Effector memory CD8-positive, alpha-beta T cell (primary cell): ENCODE results near the gene ETNK2.
A peak's percentile ranks its signal among the peaks of the same experiment; 100 is the strongest.
"Not testable (repeated sequence)": the region's sequence is repeated elsewhere in the genome, so short reads cannot be mapped to it uniquely, and the experiment has no call there.

ENCODE experiments used
- ATAC-seq: fragments of 150-1000 bp; cut with Tn5 transposase; replicated peaks from 2 replicates; pipeline ENCODE4 v1.10.0; 2021; ENCODE audit warnings: mild to moderate bottlenecking, moderate library complexity
- DNase-seq, 3 experiments: peaks; one replicate each; pipeline ENCODE4 v3.0.0; 2021
- H3K27ac Mint-ChIP-seq, 2 donors: one replicate each; pipeline ENCODE4 v1.8.0; 2022; ENCODE audit warnings: mild to moderate bottlenecking in 2 of 2, mixed read lengths in 2 of 2, moderate library complexity in 2 of 2
- H3K27me3 Mint-ChIP-seq, 2 donors: one replicate each; pipeline ENCODE4 v1.8.0; 2022; ENCODE audit warnings: mixed read lengths in 2 of 2
- H3K36me3 Mint-ChIP-seq: one replicate; pipeline ENCODE4 v1.8.0; 2022; ENCODE audit warnings: mild to moderate bottlenecking, moderate library complexity, mixed read lengths; ENCODE audit not compliant: insufficient read depth
- H3K4me1 Mint-ChIP-seq, 2 donors: one replicate each; pipeline ENCODE4 v1.8.0; 2022; ENCODE audit warnings: low read depth in 2 of 2, mixed read lengths in 2 of 2
- H3K4me3 Mint-ChIP-seq, 2 donors: one replicate each; pipeline ENCODE4 v1.8.0; 2022; ENCODE audit warnings: mild to moderate bottlenecking in 2 of 2, mixed read lengths in 2 of 2, moderate library complexity in 2 of 2
- H3K9me3 Mint-ChIP-seq, 2 donors: one replicate each; pipeline ENCODE4 v1.8.0; 2022; ENCODE audit warnings: mixed read lengths in 2 of 2

The ETNK2 gene

GRCh38 chr1:204091787-204092312 is 60.0 kb downstream of the ETNK2 start:
- Mint-ChIP-seq H3K36me3 (no peaks in the 10 kb centered on the region), H3K27ac (peak overlapping the region in 1 of 2 donors; percentile 4), H3K4me1 (peaks cover 11 to 46% of the 10 kb centered on the region in 2 donors), H3K27me3 (no peaks in the 10 kb centered on the region), H3K9me3 (no peaks in the 10 kb centered on the region), H3K4me3 (peak overlapping the region in 1 of 2 donors; percentile 75)
- ATAC-seq (no peak), DNase-seq (no peak)

GRCh38 chr1:204091066-204091465 is 60.8 kb downstream of the ETNK2 start:
- H3K36me3 Mint-ChIP-seq: no peaks in the 10 kb centered on the region
- H3K27ac Mint-ChIP-seq: peak overlapping the region in 1 of 2 donors; percentile 4
- peaks cover 11 to 44% of the 10 kb centered on the region in 2 donors for H3K4me1 Mint-ChIP-seq
- DNase-seq (no peak), ATAC-seq (no peak)
- H3K27me3 Mint-ChIP-seq: no peaks in the 10 kb centered on the region
- H3K4me3 Mint-ChIP-seq: peak overlapping the region in 1 of 2 donors; percentile 75
- H3K9me3 Mint-ChIP-seq: no peaks in the 10 kb centered on the region

GRCh38 chr1:204090132-204090531 is 61.7 kb downstream of the ETNK2 start:
- peaks cover 15 to 48% of the 10 kb centered on the region in 2 donors for H3K4me1 Mint-ChIP-seq
- DNase-seq, H3K27me3 Mint-ChIP-seq, ATAC-seq, H3K36me3 Mint-ChIP-seq, H3K9me3 Mint-ChIP-seq: not testable (repeated sequence)
- H3K27ac Mint-ChIP-seq: peak overlapping the region in 1 of 2 donors; percentile 4
- peak overlapping the region in 1 of 2 donors; percentile 75 for H3K4me3 Mint-ChIP-seq

GRCh38 chr1:204089044-204089751 is 62.6 kb downstream of the ETNK2 start:
- DNase-seq (no peak), ATAC-seq (peak; percentile 30)
- Mint-ChIP-seq H3K4me1 (peaks cover 21 to 54% of the 10 kb centered on the region in 2 donors), H3K4me3 (peak overlapping the region in 1 of 2 donors; percentile 75), H3K27ac (peak overlapping the region; percentile 75 to 89), H3K27me3 (no peaks in the 10 kb centered on the region), H3K36me3 (no peaks in the 10 kb centered on the region), H3K9me3 (no peaks in the 10 kb centered on the region)

- H3K9me3 Mint-ChIP-seq: no peaks in the 10 kb centered on the region
- peak overlapping the region in 1 of 2 donors; percentile 75 for H3K4me3 Mint-ChIP-seq
- DNase-seq: no peak
- H3K27me3 Mint-ChIP-seq: no peaks in the 10 kb centered on the region
- no peaks in the 10 kb centered on the region for H3K36me3 Mint-ChIP-seq
- peak overlapping the region; percentile 75 to 89 for H3K27ac Mint-ChIP-seq
- H3K4me1 Mint-ChIP-seq: peaks cover 21 to 58% of the 10 kb centered on the region in 2 donors
- no peak for ATAC-seq
Measured at GRCh38 chr1:204088596-204088995, 63.2 kb downstream of the ETNK2 start.

GRCh38 chr1:204087893-204088528 is 63.8 kb downstream of the ETNK2 start:
- Mint-ChIP-seq H3K9me3 (no peaks in the 10 kb centered on the region), H3K27ac (peak overlapping the region; percentile 75 to 89), H3K4me1 (peaks cover 26 to 60% of the 10 kb centered on the region in 2 donors), H3K36me3 (no peaks in the 10 kb centered on the region), H3K4me3 (peak overlapping the region; percentile 11 to 14), H3K27me3 (no peaks in the 10 kb centered on the region)
- ATAC-seq: peak; percentile 6
- no peak for DNase-seq

GRCh38 chr1:204087181-204087892 is 64.5 kb downstream of the ETNK2 start:
- peak overlapping the region; percentile 11 to 14 for H3K4me3 Mint-ChIP-seq
- H3K9me3 Mint-ChIP-seq: no peaks in the 10 kb centered on the region
- H3K27me3 Mint-ChIP-seq: no peaks in the 10 kb centered on the region
- DNase-seq: no peak
- peak overlapping the region; percentile 75 to 89 for H3K27ac Mint-ChIP-seq
- no peaks in the 10 kb centered on the region for H3K36me3 Mint-ChIP-seq
- ATAC-seq: peak; percentile 71
- peaks cover 20 to 54% of the 10 kb centered on the region in 2 donors for H3K4me1 Mint-ChIP-seq

- peak; percentile 68 for ATAC-seq
- Mint-ChIP-seq H3K9me3 (no peaks in the 10 kb centered on the region), H3K4me3 (no peak overlapping the region)
Measured at GRCh38 chr1:204085876-204086275, 66.0 kb downstream of the ETNK2 start.

GRCh38 chr1:204084247-204084772 is 67.5 kb downstream of the ETNK2 start:
- Mint-ChIP-seq H3K9me3 (no peaks in the 10 kb centered on the region), H3K4me3 (no peak overlapping the region), H3K27me3 (peaks cover 0 to 4% of the 10 kb centered on the region in 2 donors), H3K27ac (peak overlapping the region; percentile 90 to 91), H3K4me1 (peaks cover 33 to 53% of the 10 kb centered on the region in 2 donors), H3K36me3 (no peaks in the 10 kb centered on the region)
- no peak for ATAC-seq
- no peak for DNase-seq

More at GRCh38 chr1:204085876-204086275, 66.0 kb downstream of the ETNK2 start:
- no peak for DNase-seq
- Mint-ChIP-seq H3K36me3 (no peaks in the 10 kb centered on the region), H3K4me1 (peaks cover 30 to 52% of the 10 kb centered on the region in 2 donors), H3K27ac (peak overlapping the region; percentile 39 to 91), H3K27me3 (peaks cover 0 to 4% of the 10 kb centered on the region in 2 donors)

- no peaks in the 10 kb centered on the region for H3K9me3 Mint-ChIP-seq
- no peak overlapping the region for H3K4me3 Mint-ChIP-seq
- H3K27me3 Mint-ChIP-seq: peaks cover 0 to 4% of the 10 kb centered on the region in 2 donors
- no peak for DNase-seq
- H3K27ac Mint-ChIP-seq: peak overlapping the region; percentile 73 to 90
- ATAC-seq: no peak
- H3K36me3 Mint-ChIP-seq: no peaks in the 10 kb centered on the region
- peaks cover 33 to 48% of the 10 kb centered on the region in 2 donors for H3K4me1 Mint-ChIP-seq
Measured at GRCh38 chr1:204083491-204083890, 68.4 kb downstream of the ETNK2 start.

GRCh38 chr1:204081791-204082513 is 69.9 kb downstream of the ETNK2 start:
- peaks cover 29 to 35% of the 10 kb centered on the region in 2 donors for H3K4me1 Mint-ChIP-seq
- ATAC-seq (no peak), DNase-seq (no peak)
- H3K36me3 Mint-ChIP-seq: no peaks in the 10 kb centered on the region
- H3K27ac Mint-ChIP-seq: peak overlapping the region; percentile 22 to 54
- H3K9me3 Mint-ChIP-seq: no peaks in the 10 kb centered on the region
- H3K4me3 Mint-ChIP-seq: no peak overlapping the region
- H3K27me3 Mint-ChIP-seq: peaks cover 0 to 7% of the 10 kb centered on the region in 2 donors

GRCh38 chr1:204081164-204081790 is 70.6 kb downstream of the ETNK2 start:
- ATAC-seq (no peak), DNase-seq (no peak)
- H3K9me3 Mint-ChIP-seq: no peaks in the 10 kb centered on the region
- H3K27ac Mint-ChIP-seq: peak overlapping the region in 1 of 2 donors; percentile 79
- peaks cover 29 to 39% of the 10 kb centered on the region in 2 donors for H3K4me1 Mint-ChIP-seq
- H3K27me3 Mint-ChIP-seq: peaks cover 2 to 12% of the 10 kb centered on the region in 2 donors
- no peaks in the 10 kb centered on the region for H3K36me3 Mint-ChIP-seq
- H3K4me3 Mint-ChIP-seq: peak overlapping the region; percentile 4 to 6
